Tongue (tissue), 2 donors: Measurements from ENCODE around the gene LSM2. TPM values are rescaled to one million over a fixed set of nuclear protein-coding genes. Genes with fewer than 3 reads are reported as not detected.
"Not testable (repeated sequence)": the region's sequence is repeated elsewhere in the genome, so short reads cannot be mapped to it uniquely, and the experiment has no call there.

ENCODE experiments used
- DNase-seq: peaks from one replicate; pipeline ENCODE4 v3.0.0-alpha.2; 2015
- total RNA-seq: library from RNA; depleted of rRNA; stranded (reverse); fragments of >200 nt; gene quantifications from one replicate; pipeline ENCODE4 v1.2.3, GENCODE V29; 2014

Gene LSM2
- 20.8 TPM for total RNA-seq

DNA sequence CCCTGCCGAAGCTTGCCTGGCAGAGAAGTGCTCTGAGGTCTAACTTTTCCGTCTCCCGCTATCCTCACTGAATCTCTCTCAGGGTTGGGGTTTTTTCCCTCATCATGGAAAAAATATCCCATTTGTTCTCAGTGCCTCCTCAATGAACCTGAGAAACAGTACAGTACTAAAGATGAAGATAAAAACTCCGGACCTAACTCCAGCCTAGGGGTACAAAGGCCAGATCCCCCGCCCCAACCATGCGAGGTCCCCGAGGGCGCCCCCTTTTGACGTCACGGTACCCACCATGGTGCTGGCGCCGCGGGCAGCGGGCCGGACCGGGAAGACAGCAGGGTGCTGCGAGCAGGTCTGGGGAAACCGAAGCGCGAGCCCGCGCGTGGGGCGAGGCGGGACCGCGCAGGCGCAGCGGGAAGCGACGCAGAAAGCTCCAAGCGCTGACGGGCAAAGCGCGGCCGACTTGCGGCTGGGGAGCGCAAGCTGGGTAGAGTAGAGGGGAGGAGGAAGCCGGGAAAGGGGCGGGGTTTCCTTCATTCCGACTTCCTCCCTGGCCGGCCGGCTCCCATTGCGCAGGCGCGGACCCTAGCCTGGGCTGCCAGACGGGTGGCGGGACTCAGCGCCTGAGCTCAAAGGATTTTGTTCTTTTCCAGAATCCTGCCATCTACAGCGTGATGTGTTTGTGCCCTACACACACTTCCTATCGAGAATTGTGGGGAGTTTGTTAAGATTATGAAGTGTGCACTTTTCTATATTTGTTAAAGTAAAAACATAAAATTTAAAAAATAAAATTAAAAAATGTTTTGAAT, at the start of gene LSM2:
Gene LSM2, minus strand, starts transcription at position 497 of the 803 bp plus-strand sequence. Its CDS starts 209 bp downstream, at position 288.
- peak; percentile 99 for DNase-seq

GRCh38 chr6:31851980-31852718, 45.4 kb upstream of the LSM2 start:
- not testable (repeated sequence) for DNase-seq

DNA sequence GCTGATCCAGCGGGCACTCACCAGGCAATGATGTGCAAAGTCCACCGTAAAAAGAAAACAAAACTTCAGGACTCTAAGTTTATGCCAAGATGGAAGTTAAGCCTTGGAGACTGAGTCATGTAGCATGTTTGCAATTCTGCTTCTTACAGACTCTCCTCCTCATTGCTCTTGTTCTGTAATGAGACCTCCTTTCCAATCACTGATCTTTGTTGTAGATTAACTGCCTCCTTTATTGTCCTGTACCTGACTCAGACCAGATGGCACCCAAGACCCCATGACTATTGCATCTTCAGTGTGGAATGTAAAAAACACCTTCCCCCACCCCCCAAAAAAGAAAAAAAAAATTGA, 44.7 kb upstream of the LSM2 start:
- DNase-seq, result no peak

DNA sequence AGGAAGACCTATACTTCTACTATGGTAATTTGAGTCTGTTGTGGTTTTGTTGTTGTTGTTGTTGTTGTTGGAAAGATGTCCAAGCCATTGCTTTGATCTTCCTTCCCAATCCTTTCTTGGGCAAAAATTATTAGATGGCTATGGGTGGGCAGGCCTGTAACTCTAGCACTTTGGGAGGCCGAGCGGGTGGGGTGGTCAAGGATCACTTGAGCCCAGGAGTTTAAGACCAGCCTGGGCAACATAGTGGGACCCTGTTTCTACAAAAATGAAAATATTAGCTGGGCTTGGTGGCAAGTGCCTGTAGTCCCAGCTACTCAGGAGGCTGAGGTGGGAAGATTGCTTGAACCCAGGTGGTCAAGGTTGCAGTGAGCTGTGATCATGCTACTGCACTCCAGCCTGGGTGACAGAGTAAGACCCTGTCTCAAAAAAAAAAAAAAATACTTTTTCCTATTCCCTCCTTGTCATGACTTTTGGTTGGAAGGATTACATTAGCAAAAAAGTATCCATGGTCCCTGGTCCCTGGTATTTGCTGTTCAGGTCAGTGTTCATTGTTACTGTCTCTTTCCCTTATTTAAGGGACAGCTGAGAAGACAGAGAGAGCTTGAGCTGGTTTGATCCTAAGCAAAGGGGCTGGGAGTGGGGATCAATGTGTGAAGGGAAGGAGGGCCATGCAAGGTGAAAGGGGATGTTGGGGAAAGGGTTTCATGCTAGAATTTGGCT, 44.2 kb upstream of the LSM2 start:
- DNase-seq, result no peak

- DNase-seq, result no peak
Observed at GRCh38 chr6:31847276-31847978, 40.7 kb upstream of the LSM2 start.

DNA sequence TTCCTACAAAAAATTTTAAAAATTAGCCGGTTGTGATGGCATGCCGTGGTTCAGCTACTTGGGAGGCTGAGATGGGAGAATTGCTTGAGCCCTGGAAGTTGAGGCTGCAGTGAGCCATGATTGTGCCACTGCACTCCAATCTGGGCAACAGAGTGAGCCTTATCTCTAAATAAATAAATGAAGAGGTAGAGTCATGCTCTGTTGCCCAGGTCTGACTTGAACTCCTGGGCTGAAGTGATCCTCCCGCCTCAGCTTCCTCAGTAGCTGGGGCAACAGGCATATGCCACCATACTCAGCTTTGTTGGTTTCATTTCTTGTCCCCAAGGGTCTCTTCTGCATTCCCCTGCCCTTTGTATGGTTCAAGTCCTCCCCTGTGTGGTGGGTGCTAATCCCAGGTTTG, 37.7 kb upstream of the LSM2 start:
- DNase-seq, result no peak

DNA sequence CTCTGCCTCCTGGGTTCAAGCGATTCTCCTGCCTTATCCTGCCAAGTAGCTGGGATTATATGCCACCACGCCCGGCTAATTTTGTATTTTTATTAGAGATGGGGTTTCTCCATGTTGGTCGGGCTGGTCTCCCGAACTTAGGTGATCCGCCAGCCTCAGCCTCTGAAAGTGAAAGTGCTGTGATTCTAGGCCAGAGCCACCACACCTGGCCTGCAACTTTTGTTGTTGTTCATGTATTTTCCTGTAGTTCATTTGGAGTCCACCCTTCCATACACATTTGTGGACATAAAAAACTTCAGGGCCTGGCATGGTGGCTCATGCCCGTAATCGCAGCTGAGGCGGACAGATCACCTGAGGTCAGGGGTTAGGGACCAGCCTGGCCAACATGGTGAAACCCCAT, 35.3 kb upstream of the LSM2 start:
- DNase-seq, result no peak

DNA sequence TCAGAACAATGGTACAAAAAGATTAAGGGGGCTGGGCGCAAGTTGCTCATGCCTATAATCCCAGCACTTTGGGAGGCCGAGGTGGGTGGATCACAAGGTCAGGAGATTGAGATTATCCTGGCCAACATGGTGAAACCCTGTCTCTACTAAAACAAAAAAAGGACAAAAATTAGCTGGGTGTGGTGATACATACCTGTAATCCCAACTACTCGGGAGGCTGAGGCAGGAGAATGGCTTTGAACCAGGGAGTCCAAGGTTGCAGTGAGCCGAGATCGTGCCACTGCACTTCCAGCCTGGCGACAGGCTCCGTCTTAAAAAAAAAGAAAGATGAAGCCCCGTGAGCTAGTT, 33.0 kb upstream of the LSM2 start:
- DNase-seq, result not testable (repeated sequence)

DNA sequence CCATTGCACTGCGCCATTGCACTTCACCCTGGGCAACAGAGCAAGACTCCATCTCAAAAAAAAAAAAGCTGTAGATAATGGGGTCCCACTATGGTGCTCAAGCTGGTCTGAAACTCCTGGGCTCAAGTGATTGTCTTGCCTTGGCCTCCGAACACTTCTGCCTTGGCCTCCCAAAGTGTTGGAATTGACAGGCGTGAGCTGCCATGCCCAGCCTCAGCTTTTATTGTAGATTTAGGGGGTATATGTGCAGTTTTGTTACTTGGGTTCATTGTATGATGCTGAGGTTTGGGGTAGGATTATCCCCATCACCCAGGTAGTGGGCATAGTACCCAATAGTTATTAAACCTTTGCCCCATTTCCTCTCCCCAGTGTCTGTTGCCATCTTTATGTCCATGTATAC, 32.2 kb upstream of the LSM2 start:
- no peak for DNase-seq

GRCh38 chr6:31838114-31838553, 31.4 kb upstream of the LSM2 start:
- not testable (repeated sequence) for DNase-seq

DNA sequence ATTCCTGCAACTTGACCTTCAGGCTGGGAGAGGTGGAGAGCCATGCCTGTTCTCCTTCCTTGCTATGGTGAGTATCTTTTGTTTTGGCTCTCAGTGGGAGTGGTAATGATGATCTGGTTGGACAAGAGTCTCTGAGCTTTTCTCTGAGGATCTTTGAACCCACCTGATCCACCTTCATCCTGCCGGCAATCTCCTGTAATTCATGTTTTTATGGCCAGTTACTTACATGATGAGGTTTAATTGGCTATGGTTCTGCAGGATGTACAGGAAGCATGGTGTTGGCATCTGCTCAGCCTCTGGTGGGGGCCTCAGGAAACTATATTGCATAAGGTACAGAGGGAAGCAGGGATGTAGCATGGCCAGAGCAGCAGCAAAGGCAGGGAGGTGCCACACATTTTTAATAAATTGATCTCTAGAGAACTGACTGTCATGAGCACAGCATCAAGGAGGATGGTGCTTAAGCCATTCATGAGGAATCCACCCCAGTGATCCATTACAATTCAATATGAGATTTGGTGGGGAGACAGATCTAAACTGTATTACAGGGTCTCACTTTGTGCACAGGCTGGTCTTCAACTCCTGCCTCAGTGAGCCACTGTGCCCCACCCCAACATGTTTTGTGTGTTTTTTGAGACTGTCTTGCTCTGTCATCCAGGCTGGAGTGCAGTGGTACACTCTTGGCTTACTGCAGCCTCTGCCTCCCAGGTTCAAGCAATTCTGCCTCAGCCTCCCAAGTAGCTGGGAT, 30.8 kb upstream of the LSM2 start:
- no peak for DNase-seq

DNA sequence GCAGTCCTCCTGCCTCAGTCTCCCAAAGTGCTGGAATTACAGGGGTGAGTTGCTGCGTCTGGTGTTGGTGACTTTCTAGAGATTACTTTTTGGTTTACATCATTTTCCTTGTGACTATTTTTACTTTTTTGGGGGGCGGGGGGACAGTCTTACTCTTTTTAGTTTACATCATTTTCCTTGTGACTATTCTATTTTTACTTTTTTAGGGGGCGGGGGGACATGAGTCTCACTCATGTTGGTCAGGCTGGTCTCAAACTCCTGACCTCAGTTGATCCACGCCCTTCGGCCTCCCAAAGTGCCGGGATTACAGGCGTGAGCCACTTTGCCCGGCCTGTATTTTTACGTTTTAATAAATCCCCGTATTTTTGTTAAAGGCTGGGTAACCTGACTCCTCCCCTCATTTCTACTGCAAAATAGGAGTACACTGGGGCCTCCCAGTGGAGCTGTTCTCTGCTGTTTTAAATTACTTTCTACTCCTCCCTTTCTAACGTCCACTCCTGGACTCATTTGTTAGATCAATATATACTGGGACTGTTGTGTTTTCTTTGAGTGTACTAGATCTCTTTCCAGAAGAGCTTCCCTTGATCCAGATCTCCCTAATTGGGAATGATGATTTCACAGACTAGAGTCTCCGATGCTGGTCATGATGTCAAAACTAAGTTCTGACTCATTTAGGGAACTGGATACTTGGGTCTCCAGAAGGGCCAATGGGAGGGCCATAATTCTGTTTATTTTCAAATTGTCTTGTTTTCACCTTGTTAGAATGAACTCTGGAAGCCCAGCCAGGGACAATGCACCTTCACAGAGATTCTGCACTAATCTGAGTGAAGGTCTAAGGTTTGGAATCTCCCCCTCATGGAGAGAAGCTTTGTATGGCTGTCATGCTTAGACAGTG, 30.0 kb upstream of the LSM2 start:
- no peak for DNase-seq

DNA sequence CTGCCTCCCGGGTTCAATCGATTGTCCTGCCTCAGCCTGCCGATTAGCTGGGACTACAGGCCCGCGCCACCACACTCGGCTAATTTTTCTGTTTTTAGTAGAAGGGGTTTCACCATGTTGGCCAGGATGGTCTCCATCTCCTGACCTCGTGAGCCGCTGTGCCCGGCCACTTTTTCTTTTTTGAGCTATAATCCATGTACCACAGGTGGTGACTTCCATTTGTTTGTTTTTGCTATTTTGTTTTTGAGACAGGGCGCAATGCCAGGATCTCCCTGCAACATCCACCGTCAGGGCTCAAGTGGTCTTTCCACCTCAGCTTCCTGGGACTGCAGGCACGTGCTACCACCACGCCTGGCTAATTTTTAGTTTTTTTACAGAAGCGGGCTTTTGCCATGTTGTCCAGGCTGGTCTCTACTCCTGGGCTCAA, 29.3 kb upstream of the LSM2 start:
- DNase-seq, result no peak

DNA sequence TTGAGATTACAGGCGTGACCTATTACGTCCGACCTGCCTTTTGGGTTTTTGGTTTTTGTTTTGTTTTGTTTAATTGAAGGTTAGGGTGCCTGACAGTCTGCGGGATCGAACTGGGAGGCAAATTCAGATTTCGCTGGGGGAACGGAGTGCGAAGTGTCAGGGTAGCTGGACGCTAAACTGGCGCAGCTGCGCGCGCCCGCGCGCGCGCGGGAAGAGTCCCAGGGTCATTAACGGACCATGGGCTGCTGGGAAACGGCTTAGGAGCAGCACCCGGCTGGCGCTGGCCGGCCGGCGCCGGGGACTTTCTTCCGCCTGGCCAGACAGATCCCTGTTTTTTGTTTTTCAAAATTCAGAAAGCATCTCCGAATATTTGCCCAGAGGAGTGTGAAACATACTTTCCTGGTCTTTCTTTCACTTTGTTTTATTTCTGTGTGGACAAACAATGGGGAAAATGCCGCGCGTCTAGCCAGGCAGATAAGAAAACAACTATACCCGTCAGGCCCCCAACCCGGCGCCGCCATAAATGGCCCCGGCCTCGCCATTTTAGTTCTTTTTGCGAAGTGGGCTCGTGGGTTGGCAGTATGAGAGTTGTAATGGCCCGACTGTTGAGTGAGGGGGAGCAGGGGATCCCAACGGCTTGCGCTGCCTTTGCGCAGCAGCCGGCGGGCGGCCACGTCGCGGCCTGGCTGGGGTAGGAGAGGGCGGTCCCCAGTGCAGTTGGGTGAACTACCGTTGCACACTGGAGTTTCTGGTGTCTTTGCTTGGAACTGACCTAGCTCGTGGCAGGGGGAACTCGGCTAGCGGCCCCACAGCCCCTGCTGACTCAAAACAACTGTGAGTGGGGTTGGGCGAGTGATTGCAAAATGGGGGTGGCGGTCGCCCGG, 27.8 kb upstream of the LSM2 start:
- peak; percentile 95 for DNase-seq

- no peak for DNase-seq
Observed at GRCh38 chr6:31831350-31832215, 24.8 kb upstream of the LSM2 start.

DNA sequence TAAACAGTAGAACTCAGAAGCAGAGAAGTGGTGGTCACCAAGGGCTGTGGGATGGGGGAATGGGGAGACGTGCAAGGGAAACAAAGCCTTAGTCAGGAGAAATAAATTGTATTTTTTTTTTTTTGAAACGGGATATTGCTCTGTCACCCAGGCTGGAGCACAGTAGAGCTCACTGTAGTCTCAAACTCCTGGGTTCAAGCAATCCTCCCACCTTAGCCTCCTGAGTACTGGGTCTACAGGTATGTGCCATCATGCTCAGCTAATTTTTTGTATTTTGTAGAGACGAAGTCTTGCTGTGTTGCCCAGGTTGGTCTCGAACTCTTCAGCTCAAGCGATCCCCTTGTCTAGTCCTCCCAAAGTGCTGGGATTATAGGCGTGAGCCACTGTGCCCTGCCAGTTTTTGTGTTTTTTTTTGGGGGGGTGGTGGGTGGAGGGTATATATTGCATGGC, 24.1 kb upstream of the LSM2 start:
- no peak for DNase-seq

GRCh38 chr6:31829633-31830283, 23.0 kb upstream of the LSM2 start:
- DNase-seq, result peak; percentile 83
